GM19438 (cell line): ENCODE results near the gene TEX19.
"Not testable (repeated sequence)": the region's sequence is repeated elsewhere in the genome, so short reads cannot be mapped to it uniquely, and the experiment has no call there.

Experiments
- ATAC-seq: cut with Tn5 transposase; IDR thresholded peaks from one replicate; pipeline ENCODE4 v1.9.1; 2021; ENCODE audit warnings: low read depth; ENCODE audit not compliant: unreplicated experiment

TEX19 gene

DNA sequence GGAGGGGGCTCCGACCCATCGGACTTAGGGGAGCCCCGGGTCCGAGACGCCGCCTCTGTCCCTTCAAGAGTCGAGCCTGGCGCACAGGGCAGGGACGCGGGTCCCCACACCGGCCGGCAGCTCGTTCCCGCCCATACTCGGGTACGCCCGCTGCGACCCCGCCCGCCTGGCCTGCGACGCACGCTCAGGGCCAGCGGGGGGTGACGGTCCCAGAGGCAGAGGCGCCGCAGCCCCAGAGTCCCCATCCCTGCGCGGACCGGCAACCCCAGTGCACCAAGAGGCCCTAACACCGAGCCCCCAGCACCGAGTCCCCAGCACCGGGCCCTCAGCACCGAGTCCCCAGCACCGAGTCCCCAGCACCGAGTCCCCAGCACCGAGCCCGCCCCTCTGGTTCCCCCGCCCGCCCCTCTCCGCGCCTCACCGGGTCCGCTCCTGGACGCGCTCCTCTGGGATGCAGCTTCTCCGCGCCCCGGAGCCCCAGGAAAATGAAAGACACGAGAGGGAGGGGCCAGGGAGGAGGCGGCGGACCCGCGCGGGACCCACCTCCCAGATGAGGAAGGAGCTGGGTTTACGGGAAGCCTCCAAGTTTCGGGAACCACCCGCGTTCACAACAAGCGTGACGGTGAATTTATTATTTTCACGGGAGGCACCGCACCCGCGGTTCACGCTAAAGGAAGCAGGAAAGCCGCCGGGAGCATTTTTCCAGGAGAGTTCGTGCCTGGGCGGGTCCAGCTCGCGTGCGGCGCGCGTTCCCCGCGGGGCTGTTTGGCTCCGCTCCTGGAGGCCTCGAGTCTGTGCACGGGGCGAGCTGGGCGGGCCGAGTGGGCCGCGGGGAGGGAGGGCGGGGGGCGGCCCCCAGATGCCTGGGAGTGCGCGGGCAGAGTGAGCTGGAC is 25.5 kb upstream of the TEX19 start, which contains the start of gene SECTM1:
SECTM1 (minus strand) TSS at position 488 of the 893 bp plus-strand sequence. CDS start 6,526 bp downstream, outside the sequence.
- ATAC-seq = no peak

GRCh38 chr17:82334204-82334621 is 24.8 kb upstream of the TEX19 start:
- ATAC-seq = no peak

GRCh38 chr17:82334622-82335394 is 24.2 kb upstream of the TEX19 start:
- no peak for ATAC-seq

DNA sequence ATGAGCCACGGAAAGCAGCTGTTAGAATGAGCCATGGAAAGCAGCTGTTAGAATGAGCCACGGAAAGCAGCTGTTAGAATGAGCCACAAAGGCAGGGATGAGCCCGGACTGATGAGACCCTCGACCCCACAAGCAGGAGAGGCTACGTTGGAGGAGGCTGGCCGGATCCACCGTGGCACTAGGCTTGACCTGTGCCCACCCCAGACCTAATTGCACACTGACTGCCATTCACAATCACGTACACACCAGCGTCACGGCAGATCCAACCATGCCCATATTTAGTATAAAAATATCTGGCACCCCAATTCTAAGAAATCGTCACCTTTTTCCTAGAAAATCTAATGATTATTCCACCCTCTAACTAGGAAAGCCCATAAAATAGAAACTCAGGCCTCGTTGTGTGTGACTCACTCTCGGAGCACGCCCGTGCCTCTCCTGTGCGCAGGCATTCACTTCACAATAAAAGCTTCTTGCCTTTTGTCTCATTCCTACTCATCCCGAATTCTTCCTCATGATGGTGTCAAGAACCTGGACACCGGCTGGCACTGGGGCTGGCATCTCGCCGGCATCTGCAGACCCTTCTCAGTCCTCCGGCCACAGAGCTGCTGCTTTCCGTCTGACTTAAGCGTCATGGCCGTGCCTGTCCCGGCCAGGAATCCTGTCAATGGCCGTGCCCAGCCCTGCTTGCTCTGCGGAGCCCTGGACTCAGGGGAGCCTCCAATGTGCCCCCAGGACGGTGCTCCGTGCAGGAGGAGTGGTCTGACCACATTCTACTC is 20.0 kb upstream of the TEX19 start:
- no peak for ATAC-seq

- no peak for ATAC-seq
These were observed 19.1 kb upstream of the TEX19 start for GRCh38 chr17:82339634-82340580.

- ATAC-seq = no peak
These were observed 16.5 kb upstream of the TEX19 start for GRCh38 chr17:82342361-82343079.

DNA sequence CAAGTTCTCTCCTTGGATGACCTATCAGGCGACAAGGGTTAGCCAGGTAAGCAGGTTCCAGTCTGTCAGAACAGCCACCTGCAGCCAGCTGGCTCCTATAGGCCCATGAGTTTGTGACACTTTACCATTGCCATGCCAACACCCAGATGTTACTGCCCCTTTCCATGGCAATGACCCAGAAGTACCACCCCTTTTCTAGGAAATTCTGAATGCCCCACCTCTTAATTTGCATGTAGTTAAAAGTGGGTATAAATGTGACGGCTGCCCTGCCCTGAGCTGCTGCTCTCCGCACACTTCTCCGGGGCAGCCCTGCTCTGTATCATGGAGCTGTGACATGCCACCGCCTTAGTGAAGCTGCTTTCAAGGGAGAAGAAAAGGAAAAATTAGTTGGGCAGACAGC is 15.5 kb upstream of the TEX19 start:
- no peak for ATAC-seq

DNA sequence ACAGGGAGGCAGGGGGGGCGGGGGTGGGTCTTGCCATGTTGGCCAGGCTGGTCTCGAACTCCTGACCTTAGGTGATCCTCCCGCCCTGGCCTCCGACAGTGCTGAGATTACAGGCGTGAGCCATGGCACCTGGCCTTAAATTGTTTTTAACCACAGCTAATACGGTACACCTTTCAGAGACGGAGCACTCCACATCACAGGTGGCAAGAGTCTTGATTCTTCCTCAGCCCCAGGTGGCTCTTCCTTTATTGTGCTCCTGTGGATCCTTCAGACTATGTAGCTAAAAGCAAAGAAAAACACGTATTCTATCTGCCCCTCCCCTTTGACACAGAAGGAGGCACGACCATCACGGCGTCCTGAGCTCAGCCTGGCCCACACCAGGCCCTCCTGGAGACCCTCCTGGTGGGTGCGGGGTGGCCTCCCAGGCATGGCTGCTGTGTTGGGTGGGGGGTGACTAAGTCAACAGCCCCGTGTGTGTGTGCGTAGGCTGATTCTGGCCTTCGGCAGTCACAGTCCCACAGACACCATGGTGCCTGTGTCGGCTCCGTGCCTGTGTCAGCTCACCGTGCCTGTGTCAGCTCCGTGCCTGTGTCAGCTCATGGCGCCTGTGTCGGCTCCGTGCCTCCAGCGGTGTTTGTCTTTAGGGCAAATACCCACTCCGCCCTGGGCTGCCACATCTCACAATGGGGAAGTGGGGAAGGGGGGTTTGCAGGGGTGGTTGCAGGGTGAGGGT is 14.7 kb upstream of the TEX19 start:
- ATAC-seq = no peak

DNA sequence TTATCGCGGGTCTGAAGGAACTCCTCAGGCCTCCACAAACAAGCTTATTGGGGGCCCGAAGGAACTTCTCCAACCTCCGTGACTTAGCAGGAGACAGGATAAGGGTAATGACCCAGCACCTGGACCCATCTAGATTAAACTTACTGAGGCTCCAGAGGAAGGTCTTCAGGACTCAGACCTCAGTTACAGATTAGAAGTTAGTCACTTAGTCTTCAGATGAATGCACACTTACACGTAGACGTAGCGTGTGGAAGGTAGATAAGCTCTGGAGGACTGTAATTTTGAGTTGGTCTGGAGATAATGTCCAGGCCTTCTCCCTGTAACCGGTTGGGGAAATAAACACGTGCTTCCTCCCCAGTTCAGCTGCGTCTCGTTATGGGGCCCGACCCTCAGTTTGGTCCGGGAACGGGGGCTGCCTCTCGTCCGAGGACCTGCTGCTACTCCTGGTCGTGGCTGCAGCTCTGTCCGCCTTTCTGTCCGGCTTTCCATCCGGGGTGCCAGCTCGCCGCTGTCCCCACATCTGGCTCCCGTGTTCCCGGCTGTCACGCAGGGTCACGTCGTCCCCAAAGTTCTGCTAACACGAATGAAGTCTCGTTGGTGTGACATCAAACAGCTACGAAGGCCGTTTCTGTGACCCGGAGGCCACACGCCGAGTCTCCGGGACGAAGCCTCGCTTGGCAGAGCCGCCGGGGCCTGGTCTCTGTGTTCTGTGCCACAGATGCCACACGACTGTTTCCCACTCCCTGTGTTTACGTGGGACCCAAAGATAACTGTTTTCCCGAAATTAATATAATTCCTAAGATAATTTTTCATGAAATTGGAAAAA is 13.7 kb upstream of the TEX19 start:
- no peak for ATAC-seq

- no peak for ATAC-seq
These were observed 12.4 kb upstream of the TEX19 start for GRCh38 chr17:82346342-82347300.

DNA sequence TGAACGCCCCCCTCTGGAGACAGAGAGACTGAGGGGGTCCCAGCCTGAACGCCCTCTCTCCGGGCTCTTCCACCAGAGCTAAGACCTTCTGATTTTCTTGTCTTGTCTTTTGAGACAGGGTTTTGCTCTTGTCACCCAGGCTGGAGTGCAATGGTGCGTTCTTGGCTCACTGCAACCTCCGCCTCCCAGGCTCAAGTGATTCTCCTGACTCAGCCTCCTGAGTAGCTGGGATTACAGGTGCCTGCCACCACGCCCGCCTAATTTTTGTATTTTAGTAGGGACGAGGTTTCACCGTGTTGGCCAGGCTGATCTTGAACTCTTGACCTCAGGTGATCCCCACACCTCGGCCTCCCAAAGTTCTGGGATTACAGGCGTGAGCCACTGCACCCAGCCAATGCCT is 11.1 kb upstream of the TEX19 start:
- not testable (repeated sequence) for ATAC-seq

DNA sequence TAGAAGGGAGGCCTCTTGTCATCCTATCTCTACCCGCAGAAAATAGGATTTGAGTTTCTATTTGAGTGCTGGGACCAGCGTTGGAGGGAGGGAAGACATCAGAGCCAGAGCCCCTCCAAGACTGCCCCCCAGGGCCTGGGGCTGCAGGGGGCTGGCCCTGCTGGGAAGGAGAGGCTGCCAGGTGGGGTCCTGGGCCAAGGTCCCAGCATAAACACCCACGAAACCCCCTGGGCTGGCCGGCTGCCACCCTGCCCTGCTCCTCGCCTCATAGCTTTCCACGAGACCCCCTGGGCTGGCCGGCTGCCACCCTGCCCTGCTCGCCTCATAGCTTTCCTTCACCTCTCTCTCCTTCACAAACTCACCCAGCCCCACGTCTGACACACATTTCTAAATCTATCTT is 10.6 kb upstream of the TEX19 start:
- no peak for ATAC-seq

DNA sequence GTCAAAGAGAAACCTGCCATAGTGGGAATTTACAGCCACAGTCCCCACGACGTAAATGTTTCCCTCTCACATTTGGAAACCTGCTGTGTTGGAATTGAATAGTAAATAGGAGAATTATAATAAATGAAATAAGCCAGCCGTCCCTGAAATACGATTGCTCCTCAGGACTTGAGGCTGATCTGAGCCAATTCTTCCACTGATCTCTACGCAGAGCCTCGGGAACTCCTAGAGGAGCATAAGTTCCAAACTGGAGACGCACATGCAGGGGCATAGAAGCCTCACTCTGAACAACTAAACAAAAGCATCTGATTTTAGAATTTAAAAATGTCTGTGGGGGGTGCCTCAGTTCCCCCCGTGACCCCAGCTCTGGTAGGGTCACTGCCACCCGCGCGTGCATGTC is 10.2 kb upstream of the TEX19 start:
- ATAC-seq = no peak

DNA sequence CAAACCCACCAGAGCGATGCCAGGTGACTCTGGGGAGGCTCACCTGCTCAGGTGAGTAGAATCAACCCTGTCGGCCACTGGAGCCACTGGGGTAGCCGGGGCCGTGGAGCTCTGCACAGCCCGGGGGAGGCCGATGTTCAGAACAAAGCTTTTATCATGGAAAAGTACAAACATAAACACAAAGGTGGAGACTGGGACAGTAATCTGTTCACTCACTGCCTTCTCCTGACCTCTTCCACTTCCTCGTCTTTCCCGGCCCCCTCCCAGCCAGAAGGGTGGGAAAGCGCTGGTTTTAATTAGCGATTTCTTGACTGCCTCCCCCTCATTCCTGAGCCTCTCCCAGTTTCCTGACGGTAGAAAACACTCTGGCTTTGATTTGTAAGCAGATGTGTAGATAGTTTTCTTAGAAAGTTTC is 9.8 kb upstream of the TEX19 start:
- ATAC-seq = no peak

DNA sequence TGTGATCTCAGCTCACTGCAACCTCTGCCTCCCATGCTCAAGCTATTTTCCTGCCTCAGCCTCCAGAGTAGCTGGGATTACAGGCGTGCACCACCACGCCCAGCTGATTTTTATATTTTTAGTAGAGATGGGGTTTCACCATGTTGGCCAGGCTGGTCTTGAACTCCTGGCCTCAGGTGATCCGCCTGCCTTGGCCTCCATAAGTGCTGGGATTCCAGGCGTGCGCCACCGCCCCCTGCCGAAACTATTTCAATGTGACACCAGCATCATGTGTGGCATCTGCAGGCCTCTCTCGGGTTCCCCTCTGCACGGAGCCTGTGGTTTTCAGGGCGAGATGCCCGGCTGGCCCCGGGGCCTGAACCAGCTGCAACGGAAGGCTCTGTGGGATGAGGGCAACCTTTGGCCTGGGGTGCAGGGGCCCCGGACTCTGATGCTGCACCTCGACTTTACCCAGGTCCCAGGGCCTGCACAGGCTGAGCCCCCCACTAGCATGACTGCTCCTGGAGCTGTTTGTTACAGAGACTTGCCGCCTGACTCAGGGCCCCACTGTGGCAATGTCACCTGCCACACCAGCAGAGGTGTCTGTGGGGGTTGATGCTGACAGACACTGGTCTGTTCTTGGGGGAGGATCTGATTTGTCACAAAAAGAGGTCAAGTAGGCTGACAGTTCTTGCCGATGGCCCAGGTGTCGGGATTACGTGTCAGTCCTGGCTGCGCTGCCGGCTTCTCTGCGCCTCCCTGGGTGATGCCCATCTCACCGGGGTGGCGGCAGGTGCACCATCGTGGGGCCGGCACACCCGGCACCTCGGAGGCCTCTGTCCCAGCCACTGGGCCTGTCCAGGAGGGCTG is 8.6 kb upstream of the TEX19 start:
- no peak for ATAC-seq
